Upper lobe of right lung (tissue), 1 donor: Measurements from ENCODE around the gene CYTH2. TPM values are rescaled to one million over a fixed set of nuclear protein-coding genes. Genes with fewer than 3 reads are reported as not detected.

Experiments used
- ATAC-seq: fragments of 200-7000 bp; cut with Tn5 transposase; one replicate; pipeline ENCODE4 v1.9.1; 2020; ENCODE audit warnings: mild to moderate bottlenecking, moderate library complexity
- DNase-seq: peaks from one replicate; pipeline ENCODE4 v3.0.0-alpha.2; 2020
- H3K27ac ChIP-seq: fragments of 200-600 bp; one replicate; pipeline ENCODE4 v1.8.0; 2022
- H3K27me3 ChIP-seq: fragments of 200-600 bp; one replicate; pipeline ENCODE4 v1.8.0; 2022; ENCODE audit warnings: mild to moderate bottlenecking
- H3K36me3 ChIP-seq: fragments of 200-600 bp; one replicate; pipeline ENCODE4 v1.8.0; 2022
- H3K4me1 ChIP-seq: fragments of 200-600 bp; one replicate; pipeline ENCODE4 v1.8.0; 2022
- H3K4me3 ChIP-seq: fragments of 200-600 bp; one replicate; pipeline ENCODE4 v1.8.0; 2022; ENCODE audit warnings: mild to moderate bottlenecking
- H3K9me3 ChIP-seq: fragments of 200-600 bp; one replicate; pipeline ENCODE4 v1.8.0; 2022
- intact Hi-C: fragments of 100-400 bp; cut with DNase I; formaldehyde crosslinking; loops from one replicate; pipeline ENCODE4 v1.11.0; 2022
- total RNA-seq: library from RNA; stranded (reverse); fragmentation: NEBNext Ultra II Directional; extraction: Animal tissue kit (Norgen Biotek cat#: 25700); gene quantifications from one replicate; pipeline ENCODE4 v1.2.1, GENCODE V29; 2021
- TF ChIP-seq, protein P1 (sequence below): fragments of 200-600 bp; IDR thresholded peaks from one replicate; pipeline ENCODE4 v1.8.0; 2022; ENCODE audit warnings: antibody characterized with exemption
- donor health status: DM: no; HTN: yes; CAD: no; lungs with severe emphysema.

CYTH2 gene
- total RNA-seq, 1 donor from 2014 or later: 60.7 TPM

DNA sequence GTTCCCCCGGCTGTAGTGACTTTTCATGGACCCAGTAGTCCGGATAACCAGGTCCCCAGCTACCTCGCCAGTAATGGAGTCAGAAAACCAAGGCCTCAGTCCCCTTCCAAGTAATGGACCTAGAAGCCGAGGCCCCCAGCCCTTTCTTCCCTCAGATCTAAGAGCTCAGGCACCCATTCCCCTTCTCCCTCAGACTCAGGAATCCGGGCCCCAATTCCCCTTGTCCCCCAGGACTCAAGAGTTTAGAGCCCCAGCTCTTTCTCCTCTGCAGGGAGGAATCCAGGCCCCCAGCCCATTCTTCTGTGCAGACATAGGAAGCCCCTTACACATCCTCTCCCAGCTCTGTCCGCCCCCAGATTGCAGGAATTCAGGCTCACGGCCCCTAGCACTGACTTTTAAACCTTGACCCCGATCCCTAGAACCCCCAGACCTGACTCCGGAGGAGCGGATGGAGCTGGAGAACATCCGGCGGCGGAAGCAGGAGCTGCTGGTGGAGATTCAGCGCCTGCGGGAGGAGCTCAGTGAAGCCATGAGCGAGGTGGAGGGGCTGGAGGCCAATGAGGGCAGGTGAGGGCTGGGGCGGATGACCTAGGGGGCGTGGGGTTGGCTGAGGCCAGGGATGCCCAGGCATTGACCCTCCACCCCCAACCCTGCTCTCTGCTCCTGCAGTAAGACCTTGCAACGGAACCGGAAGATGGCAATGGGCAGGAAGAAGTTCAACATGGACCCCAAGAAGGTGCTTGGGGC is 938 bp downstream of the CYTH2 start:
- Histone ChIP-seq H3K27me3 (no peaks in the 10 kb centered on the region), H3K36me3 (peaks cover 48% of the 10 kb centered on the region), H3K4me3 (peak overlapping the region; percentile 95), H3K27ac (peak overlapping the region; percentile 99), H3K4me1 (peaks cover 13% of the 10 kb centered on the region), H3K9me3 (no peaks in the 10 kb centered on the region)
- ATAC-seq (no peak), DNase-seq (no peak)
- intact Hi-C loops: no loop called here
- TF ChIP-seq, protein P1, sequence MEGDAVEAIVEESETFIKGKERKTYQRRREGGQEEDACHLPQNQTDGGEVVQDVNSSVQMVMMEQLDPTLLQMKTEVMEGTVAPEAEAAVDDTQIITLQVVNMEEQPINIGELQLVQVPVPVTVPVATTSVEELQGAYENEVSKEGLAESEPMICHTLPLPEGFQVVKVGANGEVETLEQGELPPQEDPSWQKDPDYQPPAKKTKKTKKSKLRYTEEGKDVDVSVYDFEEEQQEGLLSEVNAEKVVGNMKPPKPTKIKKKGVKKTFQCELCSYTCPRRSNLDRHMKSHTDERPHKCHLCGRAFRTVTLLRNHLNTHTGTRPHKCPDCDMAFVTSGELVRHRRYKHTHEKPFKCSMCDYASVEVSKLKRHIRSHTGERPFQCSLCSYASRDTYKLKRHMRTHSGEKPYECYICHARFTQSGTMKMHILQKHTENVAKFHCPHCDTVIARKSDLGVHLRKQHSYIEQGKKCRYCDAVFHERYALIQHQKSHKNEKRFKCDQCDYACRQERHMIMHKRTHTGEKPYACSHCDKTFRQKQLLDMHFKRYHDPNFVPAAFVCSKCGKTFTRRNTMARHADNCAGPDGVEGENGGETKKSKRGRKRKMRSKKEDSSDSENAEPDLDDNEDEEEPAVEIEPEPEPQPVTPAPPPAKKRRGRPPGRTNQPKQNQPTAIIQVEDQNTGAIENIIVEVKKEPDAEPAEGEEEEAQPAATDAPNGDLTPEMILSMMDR: no peak

DNA sequence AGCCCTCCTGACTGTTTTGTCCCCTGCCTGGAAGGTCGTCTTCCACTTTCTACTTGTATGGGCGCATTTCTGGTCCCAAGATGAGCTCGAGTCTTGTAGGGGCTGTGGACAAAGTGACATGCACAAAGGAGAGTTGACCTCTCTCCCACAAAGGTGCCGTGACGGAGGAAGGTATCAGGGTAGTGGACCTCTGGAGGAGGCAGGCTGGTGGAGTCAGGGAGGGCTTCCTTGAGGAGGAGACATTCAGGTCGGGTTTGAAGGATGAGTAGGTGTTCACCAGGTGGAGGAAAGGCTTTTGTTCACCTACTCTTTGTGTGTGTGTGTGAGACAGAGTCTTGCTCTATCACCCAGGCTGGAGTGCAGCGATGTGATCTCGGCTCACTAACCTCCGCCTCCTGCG is 1.7 kb downstream of the CYTH2 start:
- no peak for DNase-seq
- TF ChIP-seq, protein P1: no peak
- ATAC-seq: no peak
- Histone ChIP-seq H3K36me3 (peaks cover 56% of the 10 kb centered on the region), H3K9me3 (no peaks in the 10 kb centered on the region), H3K4me3 (peak overlapping the region; percentile 95), H3K27ac (no peak overlapping the region), H3K27me3 (no peaks in the 10 kb centered on the region), H3K4me1 (peaks cover 13% of the 10 kb centered on the region)
- intact Hi-C loops: no loop called here

DNA sequence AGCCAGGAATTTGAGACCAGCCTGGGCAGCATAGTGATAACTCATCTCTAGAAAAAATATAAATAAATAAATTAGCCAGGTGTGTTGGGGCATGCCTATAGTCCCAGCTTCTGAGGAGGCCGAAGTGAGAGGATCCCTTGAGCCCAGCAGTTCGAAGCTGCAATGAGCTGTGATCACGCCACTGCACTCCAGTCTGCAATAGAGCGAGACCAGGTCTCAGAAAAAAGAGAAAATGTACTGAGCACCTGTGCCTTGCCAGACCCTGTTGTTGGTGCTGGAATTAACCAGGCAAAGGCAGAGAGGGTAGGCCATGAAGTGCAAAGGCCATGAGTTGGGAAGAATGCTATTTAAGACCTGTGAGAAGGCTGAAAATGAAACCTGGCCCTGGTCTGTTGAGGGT is 2.7 kb downstream of the CYTH2 start:
- peaks cover 13% of the 10 kb centered on the region for H3K4me1 ChIP-seq
- ATAC-seq (no peak), DNase-seq (no peak)
- TF ChIP-seq, protein P1: no peak
- H3K9me3 ChIP-seq: no peaks in the 10 kb centered on the region
- H3K27ac ChIP-seq: no peak overlapping the region
- no peak overlapping the region for H3K4me3 ChIP-seq
- intact Hi-C loops: no loop called here
- H3K27me3 ChIP-seq: no peaks in the 10 kb centered on the region
- peaks cover 65% of the 10 kb centered on the region for H3K36me3 ChIP-seq

DNA sequence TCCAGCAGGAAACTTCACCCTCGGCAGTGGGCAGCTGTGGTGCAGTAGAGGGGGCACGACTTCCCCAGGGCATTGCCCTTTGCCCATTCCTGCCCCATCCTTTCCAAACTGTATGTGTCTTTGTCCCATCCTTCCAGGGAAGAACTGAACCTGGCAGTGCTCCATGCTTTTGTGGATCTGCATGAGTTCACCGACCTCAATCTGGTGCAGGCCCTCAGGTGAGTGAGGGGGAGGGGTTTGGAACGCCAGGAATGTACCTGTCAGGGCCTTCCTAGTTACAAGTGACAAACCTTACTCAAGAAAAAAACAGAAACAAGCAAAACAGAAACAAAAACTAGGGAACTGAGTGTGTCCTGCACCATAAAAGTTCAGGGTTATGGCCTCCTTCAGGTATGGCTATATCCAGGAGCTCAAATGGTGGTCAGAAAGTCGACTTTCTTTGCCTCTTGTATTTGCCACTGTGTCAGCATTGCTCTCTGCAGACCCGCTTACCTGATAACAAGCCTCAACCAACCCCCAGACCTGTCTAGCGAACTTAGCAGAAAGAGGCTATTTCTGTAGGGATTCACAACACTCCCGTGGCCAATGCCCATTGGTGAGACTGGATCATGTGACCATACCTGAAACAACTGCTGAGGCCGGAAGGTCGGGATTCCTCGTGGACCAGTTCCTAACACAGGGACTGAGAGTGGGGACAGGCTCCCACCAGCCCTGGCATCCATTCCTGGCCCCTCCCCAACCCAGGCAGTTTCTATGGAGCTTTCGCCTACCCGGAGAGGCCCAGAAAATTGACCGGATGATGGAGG is 4.2 kb downstream of the CYTH2 start:
- Histone ChIP-seq H3K36me3 (peaks cover 80% of the 10 kb centered on the region), H3K27ac (no peak overlapping the region), H3K4me3 (no peak overlapping the region), H3K4me1 (peaks cover 10% of the 10 kb centered on the region), H3K27me3 (no peaks in the 10 kb centered on the region), H3K9me3 (no peaks in the 10 kb centered on the region)
- intact Hi-C loops: no loop called here
- no peak for DNase-seq
- TF ChIP-seq, protein P1: no peak
- ATAC-seq: no peak

DNA sequence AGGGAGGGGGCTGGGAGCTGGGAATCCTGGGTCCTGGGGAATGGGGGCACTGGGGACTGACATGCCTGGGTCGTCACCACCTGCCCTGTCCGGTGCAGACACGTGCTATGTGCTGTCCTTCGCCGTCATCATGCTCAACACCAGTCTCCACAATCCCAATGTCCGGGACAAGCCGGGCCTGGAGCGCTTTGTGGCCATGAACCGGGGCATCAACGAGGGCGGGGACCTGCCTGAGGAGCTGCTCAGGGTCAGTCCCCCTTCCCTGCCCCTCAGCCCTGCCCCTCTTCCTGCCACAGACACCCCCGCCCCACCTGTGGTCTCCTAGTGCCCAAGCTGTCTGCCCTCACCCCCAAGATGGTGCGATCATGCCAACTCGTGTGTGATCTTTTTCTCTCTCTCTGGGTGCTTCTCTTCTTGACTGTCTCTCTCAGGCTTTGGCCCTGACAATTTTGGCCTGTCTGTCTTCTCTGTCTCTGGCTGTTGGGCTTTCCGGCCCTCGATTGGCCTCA is 5.0 kb downstream of the CYTH2 start:
- H3K4me1 ChIP-seq: peaks cover 9% of the 10 kb centered on the region
- intact Hi-C loops: no loop called here
- no peak for DNase-seq
- no peaks in the 10 kb centered on the region for H3K9me3 ChIP-seq
- H3K4me3 ChIP-seq: no peak overlapping the region
- ATAC-seq: no peak
- H3K27me3 ChIP-seq: no peaks in the 10 kb centered on the region
- TF ChIP-seq, protein P1: no peak
- peaks cover 80% of the 10 kb centered on the region for H3K36me3 ChIP-seq
- H3K27ac ChIP-seq: no peak overlapping the region
